A204.1 (cell line): Measurements from ENCODE around the gene GNLY.
"Not testable (repeated sequence)": the region's sequence is repeated elsewhere in the genome, so short reads cannot be mapped to it uniquely, and the experiment has no call there.

Experiments
- FAIRE-seq: peaks from 2 replicates; lab custom pipeline; 2012; peaks lifted over from hg19 to GRCh38; lab: Jason Lieb, UNC

GNLY gene

GRCh38 chr2:85694052-85695025 lies at the start of gene GNLY:
Gene GNLY (plus strand): TSS chr2:85694358. CDS start chr2:85694419, 61 bp downstream.
- no peak for FAIRE-seq

- FAIRE-seq = no peak
Measured at GRCh38 chr2:85644909-85645308, 49.2 kb upstream of the GNLY start.

- no peak for FAIRE-seq
Measured at GRCh38 chr2:85646166-85646565, 48.0 kb upstream of the GNLY start.

GRCh38 chr2:85647823-85648526 lies 46.2 kb upstream of the GNLY start:
- no peak for FAIRE-seq

GRCh38 chr2:85648619-85649018 lies 45.5 kb upstream of the GNLY start:
- FAIRE-seq = no peak

GRCh38 chr2:85649201-85650190 lies 44.7 kb upstream of the GNLY start:
- no peak for FAIRE-seq

- FAIRE-seq = no peak
Measured at GRCh38 chr2:85650456-85650855, 43.7 kb upstream of the GNLY start.

GRCh38 chr2:85651097-85651496 lies 43.1 kb upstream of the GNLY start:
- FAIRE-seq = no peak

- FAIRE-seq = no peak
Measured at GRCh38 chr2:85652056-85652455, 42.1 kb upstream of the GNLY start.

- no peak for FAIRE-seq
Measured at GRCh38 chr2:85653996-85654395, 40.2 kb upstream of the GNLY start.

- no peak for FAIRE-seq
Measured at GRCh38 chr2:85655961-85656417, 38.2 kb upstream of the GNLY start.

- FAIRE-seq = no peak
Measured at GRCh38 chr2:85656468-85656867, 37.7 kb upstream of the GNLY start.

GRCh38 chr2:85657399-85657798 lies 36.8 kb upstream of the GNLY start:
- FAIRE-seq = not testable (repeated sequence)

- FAIRE-seq = no peak
Measured at GRCh38 chr2:85659324-85659981, 34.7 kb upstream of the GNLY start.

- not testable (repeated sequence) for FAIRE-seq
Measured at GRCh38 chr2:85660301-85660700, 33.9 kb upstream of the GNLY start.

- no peak for FAIRE-seq
Measured at GRCh38 chr2:85660725-85661124, 33.4 kb upstream of the GNLY start.

GRCh38 chr2:85661139-85661858 lies 32.9 kb upstream of the GNLY start:
- FAIRE-seq = no peak

GRCh38 chr2:85662899-85663593 lies 31.1 kb upstream of the GNLY start:
- no peak for FAIRE-seq

GRCh38 chr2:85663594-85664565 lies 30.3 kb upstream of the GNLY start:
- no peak for FAIRE-seq
